ENCODE data around the gene PPP1R7.

DNA sequence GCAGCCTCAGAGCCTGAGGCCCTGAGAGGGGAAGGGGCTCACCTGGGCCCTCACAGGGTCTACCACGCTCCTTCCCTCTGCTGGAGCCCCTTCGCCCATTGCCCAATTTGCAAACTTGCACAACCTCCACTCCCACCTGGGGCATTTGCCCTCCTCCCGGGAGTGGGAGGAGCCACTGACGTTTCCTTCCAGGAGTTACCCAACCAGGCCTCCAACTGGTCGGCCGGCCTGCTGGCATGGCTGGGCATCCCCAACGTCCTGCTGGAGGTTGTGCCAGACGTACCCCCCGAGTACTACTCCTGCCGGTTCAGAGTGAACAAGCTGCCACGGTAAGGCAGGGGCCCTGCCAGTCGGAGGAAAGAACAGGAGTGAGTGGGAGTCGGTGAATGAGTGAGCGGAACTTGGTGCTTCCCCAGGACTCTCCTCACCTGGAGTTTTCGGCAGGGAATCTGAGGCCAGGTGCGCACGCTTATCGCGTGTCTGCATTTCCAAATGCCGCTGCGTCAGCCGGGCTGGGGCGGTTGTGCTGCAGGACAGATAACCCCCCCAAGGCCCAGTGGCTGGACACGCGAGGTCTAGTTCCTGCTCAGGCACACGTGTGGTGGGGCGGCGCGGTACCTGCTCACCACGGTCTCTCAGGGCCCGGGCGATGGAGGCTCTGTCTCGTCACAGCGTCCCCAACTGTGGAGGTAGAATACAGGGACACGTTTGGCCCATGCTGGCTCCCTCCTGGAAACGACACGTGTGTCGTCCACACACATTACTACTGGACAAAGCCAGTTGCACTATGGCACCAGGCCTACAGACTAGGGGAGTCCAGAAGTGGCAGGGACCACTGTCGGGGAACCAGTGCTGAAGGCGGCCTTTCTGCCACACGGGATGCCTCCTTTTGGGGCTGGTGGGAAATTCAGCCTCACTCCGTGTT lies 49.9 kb downstream of the PPP1R7 start:
- TF ChIP-seq, protein P1, sequence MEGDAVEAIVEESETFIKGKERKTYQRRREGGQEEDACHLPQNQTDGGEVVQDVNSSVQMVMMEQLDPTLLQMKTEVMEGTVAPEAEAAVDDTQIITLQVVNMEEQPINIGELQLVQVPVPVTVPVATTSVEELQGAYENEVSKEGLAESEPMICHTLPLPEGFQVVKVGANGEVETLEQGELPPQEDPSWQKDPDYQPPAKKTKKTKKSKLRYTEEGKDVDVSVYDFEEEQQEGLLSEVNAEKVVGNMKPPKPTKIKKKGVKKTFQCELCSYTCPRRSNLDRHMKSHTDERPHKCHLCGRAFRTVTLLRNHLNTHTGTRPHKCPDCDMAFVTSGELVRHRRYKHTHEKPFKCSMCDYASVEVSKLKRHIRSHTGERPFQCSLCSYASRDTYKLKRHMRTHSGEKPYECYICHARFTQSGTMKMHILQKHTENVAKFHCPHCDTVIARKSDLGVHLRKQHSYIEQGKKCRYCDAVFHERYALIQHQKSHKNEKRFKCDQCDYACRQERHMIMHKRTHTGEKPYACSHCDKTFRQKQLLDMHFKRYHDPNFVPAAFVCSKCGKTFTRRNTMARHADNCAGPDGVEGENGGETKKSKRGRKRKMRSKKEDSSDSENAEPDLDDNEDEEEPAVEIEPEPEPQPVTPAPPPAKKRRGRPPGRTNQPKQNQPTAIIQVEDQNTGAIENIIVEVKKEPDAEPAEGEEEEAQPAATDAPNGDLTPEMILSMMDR (IDR thresholded peaks at IDR 0.05 in 8 of 11, conservative IDR thresholded peaks at IDR 0.05 in 3 of 11), result no peak
- TF ChIP-seq POLR2A (IDR thresholded peaks at IDR 0.05), result no peak
